Cardiac muscle cell (in vitro differentiated cells and primary cell): ENCODE data around the gene MAPK8. TPM values are rescaled to one million over a fixed set of nuclear protein-coding genes. Genes with fewer than 3 reads are reported as not detected.

Source experiments
- DNase-seq, 2 donors: peaks; one replicate each; pipeline versions ENCODE4 v3.0.0 to v3.0.0-alpha.2; 2010 to 2017; ENCODE audit warnings: low read depth in 1 of 2, low spot score in 1 of 2
- H3K27ac ChIP-seq: fragments of 200-600 bp; sonication (generic); 2 replicates; pipeline ENCODE4 v1.5.1; 2016
- H3K27me3 ChIP-seq: fragments of 200-600 bp; sonication (generic); 2 replicates; pipeline ENCODE4 v1.6.0; 2016; ENCODE audit warnings: control low read depth
- H3K36me3 ChIP-seq: fragments of 200-600 bp; sonication (generic); 2 replicates; pipeline ENCODE4 v1.5.1; 2016; ENCODE audit warnings: control low read depth
- H3K4me1 ChIP-seq: fragments of 200-600 bp; sonication (generic); 2 replicates; pipeline ENCODE4 v1.8.1; 2017; ENCODE audit warnings: low read depth, mild to moderate bottlenecking, mixed run types
- H3K4me3 ChIP-seq: fragments of 200-600 bp; sonication (generic); 2 replicates; pipeline ENCODE4 v1.5.1; 2016; ENCODE audit warnings: mild to moderate bottlenecking
- H3K9me3 ChIP-seq: fragments of 200-600 bp; sonication (generic); 2 replicates; pipeline ENCODE4 v1.5.1; 2017; ENCODE audit warnings: low read depth, mild to moderate bottlenecking, control low read depth
- CTCF ChIP-seq: IDR thresholded peaks from 2 replicates; pipeline ENCODE4 v1.5.1; 2012; ENCODE audit warnings: low read depth, mild to moderate bottlenecking, low read length
- polyA plus RNA-seq: library from polyadenylated mRNA; unstranded; fragments of >200 nt; fragmentation: Nextera tagmentation; extraction: Ambion mirVana; gene quantifications from 2 replicates; pipeline ENCODE4 v1.2.1, GENCODE V29; 2016
- total RNA-seq: library from RNA; depleted of rRNA; stranded (reverse); fragments of >200 nt; gene quantifications from 2 replicates; pipeline ENCODE4 v1.2.3, GENCODE V29; 2016

Gene MAPK8
- total and polyA plus RNA-seq, 2 experiments from 2014 or later = 15.4 to 40.8 TPM

- H3K9me3 ChIP-seq = no peaks in the 10 kb centered on the region
- H3K27me3 ChIP-seq = no peaks in the 10 kb centered on the region
- no peak overlapping the region for H3K27ac ChIP-seq
- no peak overlapping the region for H3K4me3 ChIP-seq
- H3K36me3 ChIP-seq = no peaks in the 10 kb centered on the region
- no peaks in the 10 kb centered on the region for H3K4me1 ChIP-seq
- DNase-seq = no peak
- no peak for TF ChIP-seq CTCF
Measured at GRCh38 chr10:48300556-48300955, 5.9 kb upstream of the MAPK8 start.

- Histone ChIP-seq H3K9me3 (no peaks in the 10 kb centered on the region), H3K27me3 (no peaks in the 10 kb centered on the region), H3K4me1 (peaks cover 3% of the 10 kb centered on the region), H3K4me3 (no peak overlapping the region), H3K27ac (no peak overlapping the region), H3K36me3 (no peaks in the 10 kb centered on the region)
- TF ChIP-seq CTCF = no peak
- no peak for DNase-seq
Measured at GRCh38 chr10:48302515-48303476, 3.7 kb upstream of the MAPK8 start.

- TF ChIP-seq CTCF = no peak
- Histone ChIP-seq H3K9me3 (no peaks in the 10 kb centered on the region), H3K27me3 (no peaks in the 10 kb centered on the region), H3K36me3 (no peaks in the 10 kb centered on the region), H3K4me1 (peaks cover 6% of the 10 kb centered on the region), H3K27ac (no peak overlapping the region), H3K4me3 (no peak overlapping the region)
- no peak for DNase-seq
Measured at GRCh38 chr10:48305905-48306264, 592 bp upstream of the MAPK8 start.

GRCh38 chr10:48306870-48307710 is 613 bp downstream of the MAPK8 start:
- DNase-seq = peak; percentile 64 to 77
- no peaks in the 10 kb centered on the region for H3K27me3 ChIP-seq
- H3K36me3 ChIP-seq = no peaks in the 10 kb centered on the region
- H3K9me3 ChIP-seq = no peaks in the 10 kb centered on the region
- TF ChIP-seq CTCF = no peak
- H3K4me1 ChIP-seq = peaks cover 6% of the 10 kb centered on the region
- peak overlapping the region; percentile 99 for H3K4me3 ChIP-seq
- H3K27ac ChIP-seq = peak overlapping the region; percentile 99

GRCh38 chr10:48307711-48308018 is 1.2 kb downstream of the MAPK8 start:
- peak overlapping the region; percentile 99 for H3K4me3 ChIP-seq
- H3K27me3 ChIP-seq = no peaks in the 10 kb centered on the region
- no peak for DNase-seq
- no peak for TF ChIP-seq CTCF
- H3K9me3 ChIP-seq = no peaks in the 10 kb centered on the region
- H3K4me1 ChIP-seq = peaks cover 6% of the 10 kb centered on the region
- H3K36me3 ChIP-seq = no peaks in the 10 kb centered on the region
- H3K27ac ChIP-seq = peak overlapping the region; percentile 99
